Measurements from ENCODE around the gene EDIL3. TPM values are rescaled to one million over a fixed set of nuclear protein-coding genes. Genes with fewer than 3 reads are reported as not detected.
A peak's percentile ranks its signal among the peaks of the same experiment; 100 is the strongest.

Gene EDIL3
- total RNA-seq, 1 donor from 2014 or later: 4.9 TPM

- peak; percentile 52 for ATAC-seq
These were observed 129.4 kb downstream of the EDIL3 start for GRCh38 chr5:84255315-84255714.

- ATAC-seq: no peak
These were observed 130.7 kb downstream of the EDIL3 start for GRCh38 chr5:84253946-84254345.

GRCh38 chr5:84251503-84251902 is 133.2 kb downstream of the EDIL3 start:
- no peak for ATAC-seq

GRCh38 chr5:84249918-84250630 is 134.6 kb downstream of the EDIL3 start:
- no peak for ATAC-seq

GRCh38 chr5:84248013-84248412 is 136.7 kb downstream of the EDIL3 start:
- ATAC-seq: no peak

GRCh38 chr5:84242286-84242685 is 142.4 kb downstream of the EDIL3 start:
- ATAC-seq: no peak

- ATAC-seq: no peak
These were observed 145.2 kb downstream of the EDIL3 start for GRCh38 chr5:84239494-84239893.

GRCh38 chr5:84237126-84237525 is 147.6 kb downstream of the EDIL3 start:
- no peak for ATAC-seq

- no peak for ATAC-seq
These were observed 153.2 kb downstream of the EDIL3 start for GRCh38 chr5:84231433-84231832.

GRCh38 chr5:84229045-84229444 is 155.6 kb downstream of the EDIL3 start:
- ATAC-seq: no peak

GRCh38 chr5:84228266-84228665 is 156.4 kb downstream of the EDIL3 start:
- no peak for ATAC-seq

- no peak for ATAC-seq
These were observed 157.4 kb downstream of the EDIL3 start for GRCh38 chr5:84227236-84227635.

GRCh38 chr5:84218546-84218945 is 166.1 kb downstream of the EDIL3 start:
- no peak for ATAC-seq

GRCh38 chr5:84215521-84215920 is 169.2 kb downstream of the EDIL3 start:
- peak; percentile 97 for ATAC-seq

GRCh38 chr5:84213861-84214260 is 170.8 kb downstream of the EDIL3 start:
- ATAC-seq: no peak

- ATAC-seq: no peak
These were observed 171.5 kb downstream of the EDIL3 start for GRCh38 chr5:84213212-84213611.

GRCh38 chr5:84204772-84205171 is 179.9 kb downstream of the EDIL3 start:
- no peak for ATAC-seq

GRCh38 chr5:84202136-84202535 is 182.5 kb downstream of the EDIL3 start:
- no peak for ATAC-seq

- ATAC-seq: no peak
These were observed 187.1 kb downstream of the EDIL3 start for GRCh38 chr5:84197538-84197937.

- ATAC-seq: no peak
These were observed 193.4 kb downstream of the EDIL3 start for GRCh38 chr5:84191281-84191680.

GRCh38 chr5:84184857-84185256 is 199.8 kb downstream of the EDIL3 start:
- ATAC-seq: no peak

- no peak for ATAC-seq
These were observed 203.6 kb downstream of the EDIL3 start for GRCh38 chr5:84181093-84181492.

- ATAC-seq: no peak
These were observed 215.8 kb downstream of the EDIL3 start for GRCh38 chr5:84168841-84169240.

- ATAC-seq: no peak
These were observed 221.0 kb downstream of the EDIL3 start for GRCh38 chr5:84163671-84164070.

GRCh38 chr5:84162695-84163094 is 222.0 kb downstream of the EDIL3 start:
- ATAC-seq: no peak

All from esophagus mucosa (tissue), 1 donor.